PC-9 (cell line): Measurements from ENCODE around the gene TTC28. TPM values are rescaled to one million over a fixed set of nuclear protein-coding genes. Genes with fewer than 3 reads are reported as not detected.

Experiments
- BruUV-seq: library from RNA; stranded (reverse); fragments of 400-500 nt; replicated peaks from 2 replicates; lab custom pipeline; 2021; lab: Mats Ljungman, UMichigan
- CTCF ChIA-PET: fragments of 300-600 bp; sonication (Branson Sonifier 250); formaldehyde crosslinking; loops from one replicate; lab custom pipeline; 2022; ENCODE audit warnings: antibody characterized with exemption; lab: Charles Lee
- POLR2A ChIA-PET: fragments of 300-600 bp; sonication (Branson Sonifier 250); formaldehyde crosslinking; loops from one replicate; lab custom pipeline; 2022; ENCODE audit warnings: antibody characterized with exemption; ENCODE audit not compliant: unreplicated experiment; lab: Charles Lee
- DNase-seq, 2 experiments: peaks; one replicate each; pipeline versions ENCODE4 v3.0.0 to v3.0.0-alpha.2; 2015 to 2022; ENCODE audit warnings: mixed read lengths in 1 of 2
- H2AFZ ChIP-seq: fragments of 200-600 bp; sonication (generic); 2 replicates; pipeline ENCODE4 v1.8.1; 2017; ENCODE audit warnings: antibody characterized with exemption
- H3F3A ChIP-seq: fragments of 200-600 bp; sonication (generic); 2 replicates; pipeline ENCODE4 v1.8.1; 2017; ENCODE audit warnings: antibody characterized with exemption, mild to moderate bottlenecking, low read depth; ENCODE audit not compliant: insufficient read depth
- H3K27ac ChIP-seq: fragments of 200-600 bp; sonication (generic); 2 replicates; pipeline ENCODE4 v1.6.1; 2016; ENCODE audit warnings: mixed run types
- H3K27me3 ChIP-seq: fragments of 200-600 bp; sonication (generic); 2 replicates; pipeline ENCODE4 v1.6.1; 2016; ENCODE audit warnings: low read depth, mixed run types; ENCODE audit not compliant: insufficient read depth
- H3K36me3 ChIP-seq: fragments of 200-600 bp; sonication (generic); 2 replicates; pipeline ENCODE4 v1.6.1; 2016; ENCODE audit warnings: low read depth, mixed run types
- H3K4me1 ChIP-seq: fragments of 200-600 bp; sonication (generic); replicated peaks from 2 replicates; pipeline ENCODE4 v1.6.1; 2016; ENCODE audit warnings: mixed run types; ENCODE audit not compliant: insufficient read depth
- H3K4me2 ChIP-seq: fragments of 200-600 bp; sonication (generic); 2 replicates; pipeline ENCODE4 v1.6.1; 2017; ENCODE audit warnings: mixed run types
- H3K4me3 ChIP-seq: fragments of 200-600 bp; sonication (generic); 2 replicates; pipeline ENCODE4 v1.6.1; 2016; ENCODE audit warnings: mixed run types
- H3K79me2 ChIP-seq: fragments of 200-600 bp; sonication (generic); 2 replicates; pipeline ENCODE4 v1.6.1; 2017; ENCODE audit warnings: low read depth, mixed run types
- H3K9me2 ChIP-seq: fragments of 200-600 bp; sonication (generic); 2 replicates; pipeline ENCODE4 v1.8.1; 2017; ENCODE audit warnings: mild to moderate bottlenecking; ENCODE audit not compliant: insufficient read depth
- H3K9me3 ChIP-seq: fragments of 200-600 bp; sonication (generic); 2 replicates; pipeline ENCODE4 v1.8.1; 2016; ENCODE audit warnings: low read depth; ENCODE audit not compliant: insufficient read depth
- H4K20me1 ChIP-seq: fragments of 200-600 bp; sonication (generic); 2 replicates; pipeline ENCODE4 v1.8.1; 2017; ENCODE audit not compliant: insufficient read depth
- EZH2 ChIP-seq: fragments of 200-600 bp; sonication (generic); IDR thresholded peaks from 2 replicates; pipeline ENCODE4 v1.8.0; 2017; ENCODE audit warnings: antibody characterized with exemption, low read depth
- intact Hi-C: fragments of 100-400 bp; cut with micrococcal nuclease; formaldehyde crosslinking; loops from one replicate; pipeline ENCODE4 v1.10.0; 2022; ENCODE audit not compliant: unreplicated experiment
- total RNA-seq: library from RNA; stranded (reverse); gene quantifications from 2 replicates; pipeline ENCODE4 v1.2.3, GENCODE V29; 2021
- TF ChIP-seq, protein P1 (sequence below): fragments of 200-600 bp; sonication (generic); conservative IDR thresholded peaks from 2 replicates; pipeline ENCODE4 v1.6.1; 2017; ENCODE audit warnings: mixed run types, antibody characterized with exemption, mild to moderate bottlenecking, moderate library complexity

TTC28 gene
- total RNA-seq, 1 experiment from 2014 or later: 6.7 TPM

- no peaks in the 10 kb centered on the region for H4K20me1 ChIP-seq
- no peaks in the 10 kb centered on the region for H3K9me2 ChIP-seq
- H3K9me3 ChIP-seq: no peaks in the 10 kb centered on the region
- H3K27me3 ChIP-seq: no peaks in the 10 kb centered on the region
- H3K4me2 ChIP-seq: no peak overlapping the region
- BruUV-seq: no TSS peak
- no peak overlapping the region for H2AFZ ChIP-seq
- H3K4me3 ChIP-seq: no peak overlapping the region
- no peaks in the 10 kb centered on the region for H3K79me2 ChIP-seq
- peak in 1 of 2 experiments; percentile 46 for DNase-seq
- H3K36me3 ChIP-seq: no peaks in the 10 kb centered on the region
- H3F3A ChIP-seq: no peaks in the 10 kb centered on the region
- no peak for TF ChIP-seq EZH2
- TF ChIP-seq, protein P1, sequence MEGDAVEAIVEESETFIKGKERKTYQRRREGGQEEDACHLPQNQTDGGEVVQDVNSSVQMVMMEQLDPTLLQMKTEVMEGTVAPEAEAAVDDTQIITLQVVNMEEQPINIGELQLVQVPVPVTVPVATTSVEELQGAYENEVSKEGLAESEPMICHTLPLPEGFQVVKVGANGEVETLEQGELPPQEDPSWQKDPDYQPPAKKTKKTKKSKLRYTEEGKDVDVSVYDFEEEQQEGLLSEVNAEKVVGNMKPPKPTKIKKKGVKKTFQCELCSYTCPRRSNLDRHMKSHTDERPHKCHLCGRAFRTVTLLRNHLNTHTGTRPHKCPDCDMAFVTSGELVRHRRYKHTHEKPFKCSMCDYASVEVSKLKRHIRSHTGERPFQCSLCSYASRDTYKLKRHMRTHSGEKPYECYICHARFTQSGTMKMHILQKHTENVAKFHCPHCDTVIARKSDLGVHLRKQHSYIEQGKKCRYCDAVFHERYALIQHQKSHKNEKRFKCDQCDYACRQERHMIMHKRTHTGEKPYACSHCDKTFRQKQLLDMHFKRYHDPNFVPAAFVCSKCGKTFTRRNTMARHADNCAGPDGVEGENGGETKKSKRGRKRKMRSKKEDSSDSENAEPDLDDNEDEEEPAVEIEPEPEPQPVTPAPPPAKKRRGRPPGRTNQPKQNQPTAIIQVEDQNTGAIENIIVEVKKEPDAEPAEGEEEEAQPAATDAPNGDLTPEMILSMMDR: peak; percentile 93
- intact Hi-C loops: loop anchor here (2.0 kb wide), 2 partner anchors 391 to 543 kb away; no protein-coding TSS in a partner anchor
- H3K4me1 ChIP-seq: no peaks in the 10 kb centered on the region
- H3K27ac ChIP-seq: no peak overlapping the region
- ChIA-PET CTCF (interaction anchor here (0.5 to 0.6 kb wide), 2 partner anchors 472 to 785 kb away, joined by 4 to 5 read pairs; no protein-coding TSS in a partner anchor), POLR2A (no interaction called here)
Measured at GRCh38 chr22:28051787-28052356, 627.8 kb downstream of the TTC28 start.

- H4K20me1 ChIP-seq: no peaks in the 10 kb centered on the region
- H3K79me2 ChIP-seq: no peaks in the 10 kb centered on the region
- no peak overlapping the region for H3K4me2 ChIP-seq
- no peak overlapping the region for H3K4me3 ChIP-seq
- no peaks in the 10 kb centered on the region for H3K9me2 ChIP-seq
- no peaks in the 10 kb centered on the region for H3K27me3 ChIP-seq
- H3K36me3 ChIP-seq: no peaks in the 10 kb centered on the region
- no peak for DNase-seq
- ChIA-PET POLR2A (no interaction called here), CTCF (interaction anchor here (0.5 to 0.6 kb wide), 2 partner anchors 473 to 785 kb away, joined by 4 to 5 read pairs; no protein-coding TSS in a partner anchor)
- H2AFZ ChIP-seq: no peak overlapping the region
- H3K27ac ChIP-seq: no peak overlapping the region
- intact Hi-C loops: loop anchor here (2.0 kb wide), 2 partner anchors 392 to 544 kb away; no protein-coding TSS in a partner anchor
- TF ChIP-seq EZH2: no peak
- TF ChIP-seq, protein P1: no peak
- H3K9me3 ChIP-seq: no peaks in the 10 kb centered on the region
- no peaks in the 10 kb centered on the region for H3F3A ChIP-seq
- BruUV-seq: no TSS peak
- no peaks in the 10 kb centered on the region for H3K4me1 ChIP-seq
Measured at GRCh38 chr22:28051091-28051786, 628.4 kb downstream of the TTC28 start.

GRCh38 chr22:28048529-28048928 is 631.1 kb downstream of the TTC28 start:
- intact Hi-C loops: no loop called here
- Histone ChIP-seq H3K79me2 (no peaks in the 10 kb centered on the region), H3K27me3 (no peaks in the 10 kb centered on the region), H3K4me2 (no peak overlapping the region), H3K27ac (no peak overlapping the region), H3K36me3 (no peaks in the 10 kb centered on the region), H3K9me3 (no peaks in the 10 kb centered on the region), H2AFZ (no peak overlapping the region), H3F3A (no peaks in the 10 kb centered on the region), H3K4me1 (no peaks in the 10 kb centered on the region), H3K9me2 (no peaks in the 10 kb centered on the region), H3K4me3 (no peak overlapping the region), H4K20me1 (no peaks in the 10 kb centered on the region)
- ChIA-PET POLR2A (no interaction called here), CTCF (interaction anchor here (0.6 kb wide), 1 partner anchor 28 kb away, joined by 3 read pairs; no protein-coding TSS in a partner anchor)
- TF ChIP-seq, protein P1: no peak
- no peak for TF ChIP-seq EZH2
- no peak for DNase-seq
- BruUV-seq: no TSS peak
